Measurements from ENCODE around the gene ITGA2B. TPM values are rescaled to one million over a fixed set of nuclear protein-coding genes. Genes with fewer than 3 reads are reported as not detected.

ITGA2B gene
- total RNA-seq, 4 donors from 2014 or later, result 0.31 to 1.2 (median 0.45) TPM; not detected in 1

- Histone ChIP-seq H3K9me3 (no peaks in the 10 kb centered on the region), H3K4me3 (no peak overlapping the region), H3K27ac (no peak overlapping the region), H3K4me1 (peaks cover 0 to 22% (median 0%) of the 10 kb centered on the region in 3 donors), H3K27me3 (no peaks in the 10 kb centered on the region), H3K36me3 (peaks cover 0 to 43% of the 10 kb centered on the region in 2 donors)
- WGBS, 2 donors (ENCODE audit: low coverage in 1 of 2), result 91 to 100% methylated on average over 1 of the region's 1 CpG
- TF ChIP-seq, protein P1, sequence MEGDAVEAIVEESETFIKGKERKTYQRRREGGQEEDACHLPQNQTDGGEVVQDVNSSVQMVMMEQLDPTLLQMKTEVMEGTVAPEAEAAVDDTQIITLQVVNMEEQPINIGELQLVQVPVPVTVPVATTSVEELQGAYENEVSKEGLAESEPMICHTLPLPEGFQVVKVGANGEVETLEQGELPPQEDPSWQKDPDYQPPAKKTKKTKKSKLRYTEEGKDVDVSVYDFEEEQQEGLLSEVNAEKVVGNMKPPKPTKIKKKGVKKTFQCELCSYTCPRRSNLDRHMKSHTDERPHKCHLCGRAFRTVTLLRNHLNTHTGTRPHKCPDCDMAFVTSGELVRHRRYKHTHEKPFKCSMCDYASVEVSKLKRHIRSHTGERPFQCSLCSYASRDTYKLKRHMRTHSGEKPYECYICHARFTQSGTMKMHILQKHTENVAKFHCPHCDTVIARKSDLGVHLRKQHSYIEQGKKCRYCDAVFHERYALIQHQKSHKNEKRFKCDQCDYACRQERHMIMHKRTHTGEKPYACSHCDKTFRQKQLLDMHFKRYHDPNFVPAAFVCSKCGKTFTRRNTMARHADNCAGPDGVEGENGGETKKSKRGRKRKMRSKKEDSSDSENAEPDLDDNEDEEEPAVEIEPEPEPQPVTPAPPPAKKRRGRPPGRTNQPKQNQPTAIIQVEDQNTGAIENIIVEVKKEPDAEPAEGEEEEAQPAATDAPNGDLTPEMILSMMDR (IDR thresholded peaks at IDR 0.05), result no peak
- TF ChIP-seq EP300 (IDR thresholded peaks at IDR 0.05) (no peak), POLR2AphosphoS5 (IDR thresholded peaks at IDR 0.05) (no peak), POLR2A (IDR thresholded peaks at IDR 0.05) (no peak)
- ATAC-seq, result no peak
Measured at GRCh38 chr17:44414394-44415155, 25.1 kb upstream of the ITGA2B start.

DNA sequence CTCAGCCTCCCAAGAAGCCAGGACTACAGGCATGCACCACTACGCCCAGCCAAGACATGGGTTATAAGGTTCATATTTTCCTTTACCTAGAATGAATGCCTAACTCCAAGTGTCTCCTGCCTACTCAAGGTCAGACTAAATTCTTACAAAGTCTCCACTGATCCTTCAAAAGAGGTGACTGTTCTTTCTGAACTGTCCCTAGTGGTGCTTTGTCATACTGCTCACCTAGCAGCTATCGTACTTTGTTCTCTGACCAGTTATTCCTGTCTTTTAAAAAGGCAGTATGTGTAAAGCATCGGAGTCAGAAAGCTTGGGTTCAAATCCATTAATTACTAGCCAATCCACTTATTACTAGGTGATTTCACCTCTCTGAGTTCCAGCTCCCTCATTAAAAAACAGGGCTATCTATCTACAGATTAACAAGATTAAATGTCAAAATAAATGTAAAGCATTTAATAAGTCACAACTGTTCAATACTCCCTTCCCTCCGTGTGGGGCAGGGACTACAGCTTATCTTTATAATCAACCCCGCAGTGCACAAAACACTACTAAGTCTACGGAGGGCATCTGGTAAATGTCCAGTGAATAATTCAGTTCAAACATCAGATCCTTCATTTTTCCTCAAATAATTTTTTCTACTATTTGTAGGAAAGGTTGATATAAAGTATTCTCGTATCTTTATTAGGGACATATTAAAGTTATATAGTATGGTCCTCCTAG lies 20.0 kb upstream of the ITGA2B start:
- Histone ChIP-seq H3K9me3 (no peaks in the 10 kb centered on the region), H3K4me1 (no peaks in the 10 kb centered on the region), H3K4me3 (no peak overlapping the region), H3K27ac (no peak overlapping the region), H3K27me3 (no peaks in the 10 kb centered on the region), H3K36me3 (peaks cover 0 to 46% of the 10 kb centered on the region in 2 donors)
- no peak for ATAC-seq
- 80 to 84% methylated on average over 6 to 7 of the region's 7 CpGs for WGBS, 2 donors (ENCODE audit: low coverage in 1 of 2)
- TF ChIP-seq, protein P1 (IDR thresholded peaks at IDR 0.05), result no peak
- TF ChIP-seq EP300 (IDR thresholded peaks at IDR 0.05), result no peak
- no peak for TF ChIP-seq POLR2A (IDR thresholded peaks at IDR 0.05)
- no peak for TF ChIP-seq POLR2AphosphoS5 (IDR thresholded peaks at IDR 0.05)

DNA sequence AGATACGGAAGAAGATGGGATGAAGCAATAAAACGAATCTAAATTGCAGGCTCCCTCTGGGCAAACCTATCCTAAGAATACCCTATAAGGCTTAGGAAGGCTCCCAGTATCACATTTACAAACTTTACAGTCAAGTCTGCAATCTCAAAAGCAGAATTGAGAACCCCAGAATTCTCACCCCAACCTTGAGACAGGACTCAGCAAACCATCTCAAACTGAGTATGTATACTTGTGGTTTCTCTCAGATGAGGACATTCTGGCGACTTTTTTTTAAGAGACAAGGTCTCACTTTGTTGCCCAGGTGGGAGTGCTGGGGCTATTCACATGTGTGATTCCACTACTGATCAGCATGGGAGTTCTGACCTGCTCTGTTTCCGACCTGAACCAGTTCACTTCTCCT lies 19.3 kb upstream of the ITGA2B start:
- no peak overlapping the region for H3K27ac ChIP-seq
- H3K27me3 ChIP-seq, result no peaks in the 10 kb centered on the region
- 100% methylated on average over 2 to 4 of the region's 4 CpGs for WGBS, 2 donors (ENCODE audit: low coverage in 1 of 2)
- no peaks in the 10 kb centered on the region for H3K9me3 ChIP-seq
- no peak for TF ChIP-seq POLR2A (IDR thresholded peaks at IDR 0.05)
- TF ChIP-seq POLR2AphosphoS5 (IDR thresholded peaks at IDR 0.05), result no peak
- TF ChIP-seq EP300 (IDR thresholded peaks at IDR 0.05), result no peak
- TF ChIP-seq, protein P1 (IDR thresholded peaks at IDR 0.05), result no peak
- H3K4me3 ChIP-seq, result no peak overlapping the region
- H3K4me1 ChIP-seq, result no peaks in the 10 kb centered on the region
- H3K36me3 ChIP-seq, result peaks cover 0 to 49% of the 10 kb centered on the region in 2 donors
- no peak for ATAC-seq

- no peaks in the 10 kb centered on the region for H3K27me3 ChIP-seq
- H3K4me1 ChIP-seq, result no peaks in the 10 kb centered on the region
- WGBS, 2 donors (ENCODE audit: low coverage in 1 of 2), result 91 to 94% methylated on average over 2 to 5 of the region's 5 CpGs
- H3K27ac ChIP-seq, result no peak overlapping the region
- H3K9me3 ChIP-seq, result no peaks in the 10 kb centered on the region
- H3K4me3 ChIP-seq, result no peak overlapping the region
- peaks cover 0 to 86% of the 10 kb centered on the region in 2 donors for H3K36me3 ChIP-seq
- no peak for TF ChIP-seq POLR2A (IDR thresholded peaks at IDR 0.05)
- no peak for TF ChIP-seq POLR2AphosphoS5 (IDR thresholded peaks at IDR 0.05)
- TF ChIP-seq, protein P1 (IDR thresholded peaks at IDR 0.05), result no peak
- TF ChIP-seq EP300 (IDR thresholded peaks at IDR 0.05), result no peak
- ATAC-seq, result no peak
Measured at GRCh38 chr17:44402564-44403172, 13.2 kb upstream of the ITGA2B start.
